GM19238 (cell line): Measurements from ENCODE around the gene TSPAN32.

ENCODE experiments used
- DNase-seq: peaks from one replicate; pipeline ENCODE4 v3.0.0; 2011; ENCODE audit warnings: low spot score; ENCODE audit not compliant: insufficient read length

TSPAN32 gene

GRCh38 chr11:2287091-2287490 lies 14.7 kb upstream of the TSPAN32 start:
- no peak for DNase-seq

GRCh38 chr11:2289350-2289749 lies 12.5 kb upstream of the TSPAN32 start:
- no peak for DNase-seq

- DNase-seq, result no peak
Observed at GRCh38 chr11:2289859-2290258, 12.0 kb upstream of the TSPAN32 start.

GRCh38 chr11:2290351-2290841 lies 11.4 kb upstream of the TSPAN32 start:
- DNase-seq, result no peak

- DNase-seq, result no peak
Observed at GRCh38 chr11:2293531-2293971, 8.3 kb upstream of the TSPAN32 start.

- no peak for DNase-seq
Observed at GRCh38 chr11:2293984-2294925, 7.6 kb upstream of the TSPAN32 start.

GRCh38 chr11:2294926-2295290 lies 6.9 kb upstream of the TSPAN32 start:
- no peak for DNase-seq

- DNase-seq, result no peak
Observed at GRCh38 chr11:2295971-2296912, 5.6 kb upstream of the TSPAN32 start.

- DNase-seq, result no peak
Observed at GRCh38 chr11:2296913-2297622, 4.7 kb upstream of the TSPAN32 start.

GRCh38 chr11:2297623-2298030 lies 4.2 kb upstream of the TSPAN32 start:
- no peak for DNase-seq

GRCh38 chr11:2298131-2298794 lies 3.5 kb upstream of the TSPAN32 start:
- DNase-seq, result no peak

GRCh38 chr11:2298795-2299761 lies 2.7 kb upstream of the TSPAN32 start:
- no peak for DNase-seq

- no peak for DNase-seq
Observed at GRCh38 chr11:2299773-2300172, 2.0 kb upstream of the TSPAN32 start.

GRCh38 chr11:2300290-2300935 lies 1.4 kb upstream of the TSPAN32 start:
- DNase-seq, result no peak

GRCh38 chr11:2300936-2301630 lies 730 bp upstream of the TSPAN32 start:
- DNase-seq, result no peak

GRCh38 chr11:2302306-2302895 lies 588 bp downstream of the TSPAN32 start:
- no peak for DNase-seq

- DNase-seq, result no peak
Observed at GRCh38 chr11:2302896-2303626, 1.2 kb downstream of the TSPAN32 start.
